ENCODE measurements around the gene PIP4K2A. TPM values are rescaled to one million over a fixed set of nuclear protein-coding genes. Genes with fewer than 3 reads are reported as not detected.
"Not testable (repeated sequence)": the region's sequence is repeated elsewhere in the genome, so short reads cannot be mapped to it uniquely, and the experiment has no call there.

The PIP4K2A gene
- total and polyA plus RNA-seq, 2 of the 8 experiments (the other 6 are each of a cell fraction or from before 2014, with no cell fraction given): 19.0 to 60.9 TPM

GRCh38 chr10:22692119-22692518 lies 22.3 kb downstream of the PIP4K2A start:
- not testable (repeated sequence) for H4K91ac ChIP-seq (replicated peaks; ENCODE audit: insufficient read length, low read length); H3K56ac ChIP-seq (replicated peaks; ENCODE audit: insufficient read length, low read depth, low read length); FAIRE-seq; H3K79me1 ChIP-seq (ENCODE audit: low read depth, low read length); H2BK15ac ChIP-seq (ENCODE audit: low read length); H4K20me1 ChIP-seq (replicated peaks in 1 of 2; ENCODE audit: control insufficient read depth in 1 of 2, insufficient read depth in 2 of 2, low read length in 2 of 2); H3K4ac ChIP-seq (replicated peaks; ENCODE audit: insufficient read length, low read depth, low read length); H3K9ac ChIP-seq (replicated peaks in 1 of 4; ENCODE audit: extremely low read depth in 1 of 4, low read depth in 3 of 4, low read length in 3 of 4); H3K4me3 ChIP-seq (ENCODE audit: extremely low read depth in 1 of 4, insufficient read depth in 2 of 4, low read depth in 3 of 4, low read length in 4 of 4); H3K23ac ChIP-seq (ENCODE audit: insufficient read length); H2BK12ac ChIP-seq (ENCODE audit: low read depth, low read length); H3K14ac ChIP-seq (ENCODE audit: insufficient read length); H3K4me2 ChIP-seq (ENCODE audit: insufficient read depth in 1 of 2, low read depth in 2 of 2, low read length in 2 of 2); H2AK5ac ChIP-seq (ENCODE audit: low read depth, low read length); H3K27ac ChIP-seq (ENCODE audit: low read depth, low read length); H4K5ac ChIP-seq (ENCODE audit: insufficient read length, low read depth, low read length); H3K18ac ChIP-seq (ENCODE audit: extremely low read depth, low read length); H2BK20ac ChIP-seq (ENCODE audit: low read length); H2BK5ac ChIP-seq (ENCODE audit: low read depth, low read length); DNase-seq (ENCODE audit: low read depth in 1 of 2, low spot score in 2 of 2); H3K23me2 ChIP-seq (ENCODE audit: low read depth, low read length); H2BK120ac ChIP-seq (replicated peaks; ENCODE audit: low read depth, low read length); H4K8ac ChIP-seq (ENCODE audit: extremely low read depth, insufficient read depth, low read length); H2AFZ ChIP-seq (ENCODE audit: low read length); H3K27me3 ChIP-seq (replicated peaks in 1 of 4; ENCODE audit: control insufficient read depth in 3 of 4, extremely low read depth in 1 of 4, insufficient read depth in 3 of 4, low read length in 3 of 4)
- peaks cover 18 to 79% of the 10 kb centered on the region in 2 experiments; a peak in 3 of 4 replicates for H3K79me2 ChIP-seq (ENCODE audit: control insufficient read depth in 1 of 2, insufficient read depth in 2 of 2, low read length in 2 of 2)
- H3K36me3 ChIP-seq (ENCODE audit: control insufficient read depth in 2 of 4, insufficient read depth in 4 of 4, low read length in 3 of 4): peaks cover 0 to 12% (median 6%) of the 10 kb centered on the region in 4 experiments; a peak in 3 of 8 replicates
- H3K9me3 ChIP-seq (ENCODE audit: insufficient read depth in 2 of 2, low read depth in 1 of 2, low read length in 1 of 2): peaks cover 14 to 23% of the 10 kb centered on the region in 2 experiments
- WGBS, 2 experiments (ENCODE audit: extremely low coverage in 1 of 2, insufficient coverage in 1 of 2, insufficient read length in 1 of 2, insufficient replicate concordance in 2 of 2, low coverage in 1 of 2, low lambda C conversion rate in 2 of 2, missing lambda C conversion rate in 1 of 2): 95% methylated on average over 5 of the region's 5 CpGs; no CpG with 5 or more reads in 1 of the 2 experiments
- ChIA-PET POLR2A (ENCODE audit: partially characterized antibody) (interaction anchor here (0.6 to 1.7 kb wide), 3 partner anchors 11 to 28 kb away, joined by 3 to 9 read pairs (median 3); no protein-coding TSS in a partner anchor), CTCF (ENCODE audit: partially characterized antibody) (interaction anchor here (1.4 kb wide), 1 partner anchor 9 kb away, joined by 4 read pairs; no protein-coding TSS in a partner anchor)
- H3K4me1 ChIP-seq (replicated peaks in 1 of 4; ENCODE audit: control insufficient read depth in 3 of 4, insufficient read depth in 4 of 4, low read length in 3 of 4): peaks cover 3 to 12% (median 9%) of the 10 kb centered on the region in 4 experiments; a peak in 6 of 7 replicates

Measured in H1 (cell line).